GM18520 (cell line): Measurements from ENCODE around the gene HLTF.
A peak's percentile ranks its signal among the peaks of the same experiment; 100 is the strongest.

ENCODE experiments used
- ATAC-seq: cut with Tn5 transposase; IDR thresholded peaks from one replicate; pipeline ENCODE4 v1.9.1; 2021; ENCODE audit not compliant: unreplicated experiment

HLTF gene

GRCh38 chr3:149020196-149020838 lies 66.0 kb downstream of the HLTF start:
- no peak for ATAC-seq

- ATAC-seq, result no peak
Observed at GRCh38 chr3:149019580-149019979, 66.8 kb downstream of the HLTF start.

GRCh38 chr3:149018247-149018646 lies 68.1 kb downstream of the HLTF start:
- ATAC-seq, result no peak

GRCh38 chr3:149016669-149017541 lies 69.4 kb downstream of the HLTF start:
- no peak for ATAC-seq

- no peak for ATAC-seq
Observed at GRCh38 chr3:149016242-149016641, 70.1 kb downstream of the HLTF start.

GRCh38 chr3:149015393-149015792 lies 70.9 kb downstream of the HLTF start:
- ATAC-seq, result no peak

GRCh38 chr3:149013726-149014125 lies 72.6 kb downstream of the HLTF start:
- ATAC-seq, result no peak

GRCh38 chr3:149011676-149012075 lies 74.7 kb downstream of the HLTF start:
- ATAC-seq, result no peak

- no peak for ATAC-seq
Observed at GRCh38 chr3:149010966-149011365, 75.4 kb downstream of the HLTF start.

GRCh38 chr3:149010504-149010951 lies 75.8 kb downstream of the HLTF start:
- no peak for ATAC-seq

GRCh38 chr3:149009732-149010131 lies 76.6 kb downstream of the HLTF start:
- ATAC-seq, result peak; percentile 59

- ATAC-seq, result no peak
Observed at GRCh38 chr3:149007567-149008257, 78.6 kb downstream of the HLTF start.

- ATAC-seq, result no peak
Observed at GRCh38 chr3:149005416-149005815, 80.9 kb downstream of the HLTF start.

- ATAC-seq, result no peak
Observed at GRCh38 chr3:149004622-149005021, 81.7 kb downstream of the HLTF start.

GRCh38 chr3:149003653-149004305 lies 82.6 kb downstream of the HLTF start:
- ATAC-seq, result peak; percentile 83

- no peak for ATAC-seq
Observed at GRCh38 chr3:149001727-149002126, 84.6 kb downstream of the HLTF start.

- no peak for ATAC-seq
Observed at GRCh38 chr3:149000206-149000745, 86.1 kb downstream of the HLTF start.

- ATAC-seq, result no peak
Observed at GRCh38 chr3:148999806-149000205, 86.5 kb downstream of the HLTF start.

- ATAC-seq, result no peak
Observed at GRCh38 chr3:148998715-148999423, 87.5 kb downstream of the HLTF start.

GRCh38 chr3:148998297-148998696 lies 88.0 kb downstream of the HLTF start:
- no peak for ATAC-seq
